GM23338 (cell line): ENCODE data around the gene GPT2. TPM values are rescaled to one million over a fixed set of nuclear protein-coding genes. Genes with fewer than 3 reads are reported as not detected.

ENCODE experiments used
- ATAC-seq: fragments of 200-7000 bp; cut with Tn5 transposase; 3 replicates; pipeline ENCODE4 v1.9.1; 2020
- DNase-seq: peaks from one replicate; pipeline ENCODE4 v3.0.0-alpha.2; 2015; ENCODE audit warnings: low spot score
- H2AFZ ChIP-seq: fragments of 200-600 bp; sonication (generic); 2 replicates; pipeline ENCODE4 v1.8.0; 2016; ENCODE audit warnings: antibody characterized with exemption, mild to moderate bottlenecking, moderate library complexity
- H3F3A ChIP-seq: fragments of 200-600 bp; sonication (generic); replicated peaks from 2 replicates; pipeline ENCODE4 v1.8.0; 2017; ENCODE audit warnings: antibody characterized with exemption, mixed run types, low read depth
- H3K27ac ChIP-seq: fragments of 200-600 bp; sonication (generic); 2 replicates; pipeline ENCODE4 v1.6.1; 2016; ENCODE audit warnings: low read depth
- H3K27me3 ChIP-seq: fragments of 200-600 bp; sonication (generic); 2 replicates; pipeline ENCODE4 v1.8.0; 2016; ENCODE audit warnings: mild to moderate bottlenecking, mixed run types, moderate library complexity; ENCODE audit not compliant: insufficient read depth
- H3K36me3 ChIP-seq: fragments of 200-600 bp; sonication (generic); 2 replicates; pipeline ENCODE4 v1.8.0; 2016; ENCODE audit warnings: mild to moderate bottlenecking; ENCODE audit not compliant: insufficient read depth
- H3K4me1 ChIP-seq: fragments of 200-600 bp; sonication (generic); 2 replicates; pipeline ENCODE4 v1.8.0; 2016; ENCODE audit warnings: mild to moderate bottlenecking, moderate library complexity; ENCODE audit not compliant: insufficient read depth
- H3K4me2 ChIP-seq: fragments of 200-600 bp; sonication (generic); 2 replicates; pipeline ENCODE4 v1.7.1; 2017; ENCODE audit warnings: mixed run types
- H3K4me3 ChIP-seq: fragments of 200-600 bp; sonication (generic); 2 replicates; pipeline ENCODE4 v1.6.1; 2016; ENCODE audit warnings: mixed run types
- H3K79me2 ChIP-seq: fragments of 200-600 bp; sonication (generic); replicated peaks from 2 replicates; pipeline ENCODE4 v1.8.0; 2017; ENCODE audit warnings: mild to moderate bottlenecking; ENCODE audit not compliant: insufficient read depth
- H3K9me2 ChIP-seq: fragments of 200-600 bp; sonication (generic); 2 replicates; pipeline ENCODE4 v1.8.0; 2017; ENCODE audit not compliant: insufficient read depth
- H4K20me1 ChIP-seq: fragments of 200-600 bp; sonication (generic); replicated peaks from 2 replicates; pipeline ENCODE4 v1.8.0; 2017; ENCODE audit warnings: mild to moderate bottlenecking; ENCODE audit not compliant: insufficient read depth
- H3K27ac Mint-ChIP-seq: 2 replicates; pipeline ENCODE4 v1.8.0; 2020; ENCODE audit warnings: inconsistent platforms, mild to moderate bottlenecking, moderate library complexity, mixed read lengths
- H3K27me3 Mint-ChIP-seq: 3 replicates; pipeline ENCODE4 v1.8.0; 2022; ENCODE audit warnings: low read depth, mild to moderate bottlenecking, moderate library complexity, mixed read lengths, inconsistent platforms; ENCODE audit not compliant: insufficient read depth, poor library complexity
- H3K36me3 Mint-ChIP-seq: 3 replicates; pipeline ENCODE4 v1.8.0; 2021; ENCODE audit warnings: low read depth, mild to moderate bottlenecking, inconsistent platforms, moderate library complexity, mixed read lengths
- H3K4me1 Mint-ChIP-seq: 3 replicates; pipeline ENCODE4 v1.8.0; 2020; ENCODE audit warnings: mild to moderate bottlenecking, inconsistent platforms, mixed read lengths
- H3K4me3 Mint-ChIP-seq: 3 replicates; pipeline ENCODE4 v1.8.0; 2021; ENCODE audit warnings: moderate library complexity, mild to moderate bottlenecking, inconsistent platforms, mixed read lengths
- H3K9me3 Mint-ChIP-seq: 3 replicates; pipeline ENCODE4 v1.8.0; 2020; ENCODE audit warnings: moderate library complexity, mild to moderate bottlenecking, inconsistent platforms, mixed read lengths
- CREB1 ChIP-seq: fragments of 250-450 bp; sonication (Bioruptor Pico); IDR thresholded peaks from 2 replicates; pipeline ENCODE4 v1.5.0; 2020; ENCODE audit warnings: low read depth, mild to moderate bottlenecking, moderate library complexity
- JUNB ChIP-seq: IDR thresholded peaks from one replicate; pipeline ENCODE4 v1.6.1; 2016; ENCODE audit warnings: antibody characterized with exemption; ENCODE audit not compliant: unreplicated experiment
- NANOG ChIP-seq: IDR thresholded peaks from 2 replicates; pipeline ENCODE4 v1.6.1; 2016; ENCODE audit warnings: antibody characterized with exemption, borderline replicate concordance
- STAT1 ChIP-seq: IDR thresholded peaks from one replicate; pipeline ENCODE4 v1.6.1; 2016; ENCODE audit warnings: antibody characterized with exemption; ENCODE audit not compliant: unreplicated experiment
- polyA plus RNA-seq: library from polyadenylated mRNA; unstranded; fragments of >200 nt; fragmentation: Nextera tagmentation; extraction: Ambion mirVana; gene quantifications from 2 replicates; pipeline ENCODE4 v1.2.1, GENCODE V29; 2016
- total RNA-seq: library from RNA; depleted of rRNA; stranded (reverse); fragments of >200 nt; shearing (Covaris generic); gene quantifications from 2 replicates; pipeline ENCODE4 v1.2.3, GENCODE V29; 2014
- TF ChIP-seq, protein P1 (sequence below), 2 experiments: fragments of 200-600 bp in 1 of 2; sonication (generic) in 1 of 2; conservative IDR thresholded peaks; 2 replicates each; pipeline versions ENCODE4 v1.5.1 to v1.6.1; 2016 to 2017; ENCODE audit warnings: antibody characterized with exemption in 2 of 2, low read depth in 2 of 2, mild to moderate bottlenecking in 2 of 2, moderate library complexity in 1 of 2
- TF ChIP-seq, protein P2 (sequence below): IDR thresholded peaks from 2 replicates; pipeline ENCODE4 v1.6.1; 2016; ENCODE audit warnings: antibody characterized with exemption
- TF ChIP-seq, protein P3 (sequence below): fragments of 250-450 bp; sonication (Bioruptor Pico); IDR thresholded peaks from 2 replicates; pipeline ENCODE4 v1.5.0; 2020; ENCODE audit warnings: mild to moderate bottlenecking, moderate library complexity

GPT2 gene
- total and polyA plus RNA-seq, 2 experiments from 2014 or later = 48.5 to 81.0 TPM

DNA sequence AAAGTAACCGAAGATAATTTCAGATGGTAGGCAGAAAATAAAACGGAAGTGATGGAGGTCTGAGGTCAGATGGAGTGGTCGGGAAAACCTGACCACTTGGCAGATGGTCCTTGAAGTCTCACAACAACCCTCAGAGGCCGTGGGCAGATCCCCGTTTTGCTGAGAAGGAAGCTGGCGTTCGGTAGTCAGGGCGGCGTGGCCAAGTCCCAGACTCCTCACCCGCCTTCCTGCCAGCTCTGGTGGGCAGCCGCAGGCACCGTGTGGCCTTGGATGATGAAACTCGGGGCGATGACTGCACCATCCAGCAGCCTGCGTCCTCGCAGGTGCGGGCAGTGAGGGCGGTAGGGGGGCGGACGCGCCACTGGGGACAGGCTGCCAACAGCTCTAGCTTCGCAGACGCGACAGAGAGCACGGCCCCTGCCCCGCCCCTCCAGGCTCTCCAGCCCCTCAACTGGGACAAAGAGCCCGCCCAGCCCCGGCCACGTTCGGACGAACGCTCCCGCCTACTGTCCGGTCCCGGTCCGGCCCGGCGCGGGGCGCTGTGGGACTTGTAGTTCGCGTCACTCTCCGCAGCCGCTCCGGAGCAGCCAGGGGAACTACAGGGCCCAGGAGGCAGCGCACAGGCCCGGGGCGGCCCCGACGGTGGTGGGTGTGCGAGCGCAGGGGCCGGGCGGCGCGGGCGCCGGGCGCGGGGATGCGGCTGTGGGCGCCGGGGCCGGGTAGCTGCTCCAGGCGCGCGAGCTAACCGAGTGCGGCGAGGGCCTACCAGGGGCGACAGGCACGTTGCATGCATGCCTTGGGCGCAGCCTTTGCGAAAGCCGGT, at the start of gene GPT2 (continued):
- TF ChIP-seq, protein P1, sequence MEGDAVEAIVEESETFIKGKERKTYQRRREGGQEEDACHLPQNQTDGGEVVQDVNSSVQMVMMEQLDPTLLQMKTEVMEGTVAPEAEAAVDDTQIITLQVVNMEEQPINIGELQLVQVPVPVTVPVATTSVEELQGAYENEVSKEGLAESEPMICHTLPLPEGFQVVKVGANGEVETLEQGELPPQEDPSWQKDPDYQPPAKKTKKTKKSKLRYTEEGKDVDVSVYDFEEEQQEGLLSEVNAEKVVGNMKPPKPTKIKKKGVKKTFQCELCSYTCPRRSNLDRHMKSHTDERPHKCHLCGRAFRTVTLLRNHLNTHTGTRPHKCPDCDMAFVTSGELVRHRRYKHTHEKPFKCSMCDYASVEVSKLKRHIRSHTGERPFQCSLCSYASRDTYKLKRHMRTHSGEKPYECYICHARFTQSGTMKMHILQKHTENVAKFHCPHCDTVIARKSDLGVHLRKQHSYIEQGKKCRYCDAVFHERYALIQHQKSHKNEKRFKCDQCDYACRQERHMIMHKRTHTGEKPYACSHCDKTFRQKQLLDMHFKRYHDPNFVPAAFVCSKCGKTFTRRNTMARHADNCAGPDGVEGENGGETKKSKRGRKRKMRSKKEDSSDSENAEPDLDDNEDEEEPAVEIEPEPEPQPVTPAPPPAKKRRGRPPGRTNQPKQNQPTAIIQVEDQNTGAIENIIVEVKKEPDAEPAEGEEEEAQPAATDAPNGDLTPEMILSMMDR (conservative IDR thresholded peaks at IDR 0.05; ENCODE audit: low read depth in 2 of 2) = no peak
- TF ChIP-seq JUNB (no peak), NANOG (no peak)

DNA sequence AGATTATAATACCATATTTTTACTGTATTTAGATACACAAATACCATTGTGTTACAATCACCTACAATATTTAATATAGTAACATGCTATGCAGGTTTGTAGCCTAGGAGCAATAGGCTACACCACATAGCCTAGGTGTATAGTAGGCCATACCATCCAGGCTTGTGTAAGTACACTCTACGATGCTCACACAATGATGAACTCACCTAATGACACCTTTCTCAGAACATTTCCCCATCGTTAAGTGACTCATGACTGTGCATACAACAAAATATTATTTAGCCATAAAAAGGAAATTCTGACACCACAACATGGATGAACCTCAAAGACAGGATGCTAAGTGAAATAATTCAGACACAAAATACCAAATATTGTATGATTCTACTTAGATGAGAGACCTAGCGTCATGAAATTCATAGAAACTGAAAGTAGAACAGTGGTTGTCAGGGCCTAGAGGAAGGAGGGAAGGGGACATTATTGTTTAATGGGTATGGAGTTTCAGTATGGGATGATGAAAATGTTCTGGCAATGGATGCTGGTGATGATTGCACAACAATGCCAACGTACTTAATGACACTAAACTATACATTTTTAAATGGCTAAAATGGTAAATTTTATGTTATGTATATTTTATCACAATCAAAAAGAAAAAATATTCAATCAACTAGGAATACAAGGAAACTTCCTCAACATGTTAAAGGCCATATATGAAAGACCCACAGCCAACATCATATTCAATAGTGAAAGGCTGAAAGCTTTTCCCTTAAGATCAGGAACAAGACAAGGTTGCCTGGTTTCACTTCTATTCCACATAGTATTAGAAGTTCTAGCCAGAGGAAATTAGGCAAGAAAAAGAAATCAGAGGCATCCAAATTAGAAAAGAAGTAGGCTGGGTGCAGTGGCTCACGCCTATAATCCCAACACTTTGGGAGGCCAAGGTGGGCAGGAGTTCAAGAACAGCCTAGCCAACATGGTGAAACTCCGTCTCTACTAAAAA, 47.3 kb upstream of the GPT2 start:
- H3K27me3 Mint-ChIP-seq = peaks cover 4% of the 10 kb centered on the region
- ATAC-seq (no peak), DNase-seq (no peak)
- Histone ChIP-seq H3K9me2 (no peaks in the 10 kb centered on the region), H3K4me3 (no peak overlapping the region), H3K36me3 (no peaks in the 10 kb centered on the region), H4K20me1 (no peaks in the 10 kb centered on the region), H3K27ac (no peak overlapping the region), H3K4me1 (no peaks in the 10 kb centered on the region), H2AFZ (no peak overlapping the region), H3K4me2 (no peak overlapping the region), H3K79me2 (no peaks in the 10 kb centered on the region), H3F3A (0 out of 2 replicates have a peak, but pooled peaks cover 4% of the 10 kb centered on the region), H3K27me3 (no peaks in the 10 kb centered on the region)
- H3K27ac Mint-ChIP-seq = no peak overlapping the region
- peaks cover under 1% of the 10 kb centered on the region; the same call in 1 of the 3 replicates for H3K9me3 Mint-ChIP-seq
- no peak overlapping the region for H3K4me3 Mint-ChIP-seq
- no peaks in the 10 kb centered on the region for H3K36me3 Mint-ChIP-seq
- H3K4me1 Mint-ChIP-seq = no peaks in the 10 kb centered on the region
- TF ChIP-seq, protein P2, sequence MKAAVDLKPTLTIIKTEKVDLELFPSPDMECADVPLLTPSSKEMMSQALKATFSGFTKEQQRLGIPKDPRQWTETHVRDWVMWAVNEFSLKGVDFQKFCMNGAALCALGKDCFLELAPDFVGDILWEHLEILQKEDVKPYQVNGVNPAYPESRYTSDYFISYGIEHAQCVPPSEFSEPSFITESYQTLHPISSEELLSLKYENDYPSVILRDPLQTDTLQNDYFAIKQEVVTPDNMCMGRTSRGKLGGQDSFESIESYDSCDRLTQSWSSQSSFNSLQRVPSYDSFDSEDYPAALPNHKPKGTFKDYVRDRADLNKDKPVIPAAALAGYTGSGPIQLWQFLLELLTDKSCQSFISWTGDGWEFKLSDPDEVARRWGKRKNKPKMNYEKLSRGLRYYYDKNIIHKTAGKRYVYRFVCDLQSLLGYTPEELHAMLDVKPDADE = no peak
- TF ChIP-seq STAT1 (no peak), CREB1 (CRISPR knock-in tag) (no peak)
- TF ChIP-seq, protein P3, sequence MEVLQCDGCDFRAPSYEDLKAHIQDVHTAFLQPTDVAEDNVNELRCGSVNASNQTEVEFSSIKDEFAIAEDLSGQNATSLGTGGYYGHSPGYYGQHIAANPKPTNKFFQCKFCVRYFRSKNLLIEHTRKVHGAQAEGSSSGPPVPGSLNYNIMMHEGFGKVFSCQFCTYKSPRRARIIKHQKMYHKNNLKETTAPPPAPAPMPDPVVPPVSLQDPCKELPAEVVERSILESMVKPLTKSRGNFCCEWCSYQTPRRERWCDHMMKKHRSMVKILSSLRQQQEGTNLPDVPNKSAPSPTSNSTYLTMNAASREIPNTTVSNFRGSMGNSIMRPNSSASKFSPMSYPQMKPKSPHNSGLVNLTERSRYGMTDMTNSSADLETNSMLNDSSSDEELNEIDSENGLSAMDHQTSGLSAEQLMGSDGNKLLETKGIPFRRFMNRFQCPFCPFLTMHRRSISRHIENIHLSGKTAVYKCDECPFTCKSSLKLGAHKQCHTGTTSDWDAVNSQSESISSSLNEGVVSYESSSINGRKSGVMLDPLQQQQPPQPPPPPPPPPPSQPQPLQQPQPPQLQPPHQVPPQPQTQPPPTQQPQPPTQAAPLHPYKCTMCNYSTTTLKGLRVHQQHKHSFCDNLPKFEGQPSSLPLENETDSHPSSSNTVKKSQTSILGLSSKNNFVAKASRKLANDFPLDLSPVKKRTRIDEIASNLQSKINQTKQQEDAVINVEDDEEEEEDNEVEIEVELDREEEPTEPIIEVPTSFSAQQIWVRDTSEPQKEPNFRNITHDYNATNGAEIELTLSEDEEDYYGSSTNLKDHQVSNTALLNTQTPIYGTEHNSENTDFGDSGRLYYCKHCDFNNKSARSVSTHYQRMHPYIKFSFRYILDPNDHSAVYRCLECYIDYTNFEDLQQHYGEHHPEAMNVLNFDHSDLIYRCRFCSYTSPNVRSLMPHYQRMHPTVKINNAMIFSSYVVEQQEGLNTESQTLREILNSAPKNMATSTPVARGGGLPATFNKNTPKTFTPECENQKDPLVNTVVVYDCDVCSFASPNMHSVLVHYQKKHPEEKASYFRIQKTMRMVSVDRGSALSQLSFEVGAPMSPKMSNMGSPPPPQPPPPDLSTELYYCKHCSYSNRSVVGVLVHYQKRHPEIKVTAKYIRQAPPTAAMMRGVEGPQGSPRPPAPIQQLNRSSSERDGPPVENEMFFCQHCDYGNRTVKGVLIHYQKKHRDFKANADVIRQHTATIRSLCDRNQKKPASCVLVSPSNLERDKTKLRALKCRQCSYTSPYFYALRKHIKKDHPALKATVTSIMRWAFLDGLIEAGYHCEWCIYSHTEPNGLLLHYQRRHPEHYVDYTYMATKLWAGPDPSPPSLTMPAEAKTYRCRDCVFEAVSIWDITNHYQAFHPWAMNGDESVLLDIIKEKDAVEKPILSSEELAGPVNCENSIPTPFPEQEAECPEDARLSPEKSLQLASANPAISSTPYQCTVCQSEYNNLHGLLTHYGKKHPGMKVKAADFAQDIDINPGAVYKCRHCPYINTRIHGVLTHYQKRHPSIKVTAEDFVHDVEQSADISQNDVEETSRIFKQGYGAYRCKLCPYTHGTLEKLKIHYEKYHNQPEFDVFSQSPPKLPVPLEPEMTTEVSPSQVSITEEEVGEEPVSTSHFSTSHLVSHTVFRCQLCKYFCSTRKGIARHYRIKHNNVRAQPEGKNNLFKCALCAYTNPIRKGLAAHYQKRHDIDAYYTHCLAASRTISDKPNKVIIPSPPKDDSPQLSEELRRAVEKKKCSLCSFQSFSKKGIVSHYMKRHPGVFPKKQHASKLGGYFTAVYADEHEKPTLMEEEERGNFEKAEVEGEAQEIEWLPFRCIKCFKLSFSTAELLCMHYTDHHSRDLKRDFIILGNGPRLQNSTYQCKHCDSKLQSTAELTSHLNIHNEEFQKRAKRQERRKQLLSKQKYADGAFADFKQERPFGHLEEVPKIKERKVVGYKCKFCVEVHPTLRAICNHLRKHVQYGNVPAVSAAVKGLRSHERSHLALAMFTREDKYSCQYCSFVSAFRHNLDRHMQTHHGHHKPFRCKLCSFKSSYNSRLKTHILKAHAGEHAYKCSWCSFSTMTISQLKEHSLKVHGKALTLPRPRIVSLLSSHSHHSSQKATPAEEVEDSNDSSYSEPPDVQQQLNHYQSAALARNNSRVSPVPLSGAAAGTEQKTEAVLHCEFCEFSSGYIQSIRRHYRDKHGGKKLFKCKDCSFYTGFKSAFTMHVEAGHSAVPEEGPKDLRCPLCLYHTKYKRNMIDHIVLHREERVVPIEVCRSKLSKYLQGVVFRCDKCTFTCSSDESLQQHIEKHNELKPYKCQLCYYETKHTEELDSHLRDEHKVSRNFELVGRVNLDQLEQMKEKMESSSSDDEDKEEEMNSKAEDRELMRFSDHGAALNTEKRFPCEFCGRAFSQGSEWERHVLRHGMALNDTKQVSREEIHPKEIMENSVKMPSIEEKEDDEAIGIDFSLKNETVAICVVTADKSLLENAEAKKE (CRISPR knock-in tag) = no peak
